H9 (cell line): ENCODE measurements around the gene CNTF. TPM values are rescaled to one million over a fixed set of nuclear protein-coding genes. Genes with fewer than 3 reads are reported as not detected.

Experiments
- DNase-seq: peaks from one replicate; pipeline ENCODE4 v3.0.0-alpha.2; 2017
- H2AFZ ChIP-seq: one replicate; pipeline ENCODE4 v1.6.1; 2013; ENCODE audit warnings: mild to moderate bottlenecking, low read length, control low read depth, moderate library complexity
- H2AK5ac ChIP-seq: 2 replicates; pipeline ENCODE4 v1.6.1; 2013; ENCODE audit warnings: low read length, control low read depth, mixed read lengths; ENCODE audit not compliant: insufficient read length
- H2BK120ac ChIP-seq: one replicate; pipeline ENCODE4 v1.6.1; 2013; ENCODE audit warnings: low read depth, mild to moderate bottlenecking, low read length, control low read depth, inconsistent platforms; ENCODE audit not compliant: poor library complexity, severe bottlenecking
- H2BK12ac ChIP-seq: 2 replicates; pipeline ENCODE4 v1.6.1; 2013; ENCODE audit warnings: low read length, control low read depth, mixed read lengths, low read depth; ENCODE audit not compliant: insufficient read length
- H2BK15ac ChIP-seq: 2 replicates; pipeline ENCODE4 v1.6.1; 2013; ENCODE audit warnings: low read depth, low read length, control low read depth
- H2BK20ac ChIP-seq: one replicate; pipeline ENCODE4 v1.6.1; 2013; ENCODE audit warnings: low read depth, mild to moderate bottlenecking, low read length, control low read depth, inconsistent platforms; ENCODE audit not compliant: poor library complexity, severe bottlenecking
- H2BK5ac ChIP-seq: 2 replicates; pipeline ENCODE4 v1.6.1; 2013; ENCODE audit warnings: low read length, control low read depth, mixed read lengths; ENCODE audit not compliant: insufficient read length
- H3K14ac ChIP-seq: 2 replicates; pipeline ENCODE4 v1.6.1; 2013; ENCODE audit warnings: low read length, control low read depth; ENCODE audit not compliant: insufficient read depth
- H3K18ac ChIP-seq: 2 replicates; pipeline ENCODE4 v1.6.1; 2013; ENCODE audit warnings: low read depth, mild to moderate bottlenecking, mixed read lengths, low read length, control low read depth; ENCODE audit not compliant: insufficient read length
- H3K23ac ChIP-seq: 2 replicates; pipeline ENCODE4 v1.6.1; 2013; ENCODE audit warnings: low read length, control low read depth, mixed read lengths, low read depth; ENCODE audit not compliant: insufficient read length
- H3K23me2 ChIP-seq: 2 replicates; pipeline ENCODE4 v1.6.1; 2013; ENCODE audit warnings: low read depth, mild to moderate bottlenecking, mixed read lengths, low read length, control low read depth; ENCODE audit not compliant: insufficient read length, poor library complexity, severe bottlenecking
- H3K27ac ChIP-seq: 2 replicates; pipeline ENCODE4 v1.5.1; 2013; ENCODE audit warnings: low read length, control low read depth, mixed read lengths, low read depth; ENCODE audit not compliant: insufficient read length
- H3K27me3 ChIP-seq: 2 replicates; pipeline ENCODE4 v1.6.1; 2013; ENCODE audit warnings: low read length, control low read depth, inconsistent platforms; ENCODE audit not compliant: insufficient read depth
- H3K4ac ChIP-seq: 2 replicates; pipeline ENCODE4 v1.6.1; 2013; ENCODE audit warnings: low read depth, mild to moderate bottlenecking, control low read depth, inconsistent platforms, low read length, moderate library complexity
- H3K4me1 ChIP-seq: 2 replicates; pipeline ENCODE4 v1.6.1; 2013; ENCODE audit warnings: low read length, control low read depth, inconsistent platforms; ENCODE audit not compliant: insufficient read depth
- H3K4me2 ChIP-seq: 2 replicates; pipeline ENCODE4 v1.6.1; 2013; ENCODE audit warnings: low read length, control low read depth, mixed read lengths; ENCODE audit not compliant: insufficient read length, insufficient read depth
- H3K56ac ChIP-seq: 2 replicates; pipeline ENCODE4 v1.6.1; 2013; ENCODE audit warnings: low read depth, mild to moderate bottlenecking, mixed read lengths, low read length, control low read depth; ENCODE audit not compliant: insufficient read length
- H3K79me1 ChIP-seq: 2 replicates; pipeline ENCODE4 v1.6.1; 2013; ENCODE audit warnings: low read depth, mild to moderate bottlenecking, moderate library complexity, low read length, control low read depth, inconsistent platforms; ENCODE audit not compliant: insufficient read depth, poor library complexity, severe bottlenecking
- H3K79me2 ChIP-seq: 2 replicates; pipeline ENCODE4 v1.6.1; 2013; ENCODE audit warnings: low read length, control low read depth, inconsistent platforms; ENCODE audit not compliant: insufficient read depth
- H3K9ac ChIP-seq: 2 replicates; pipeline ENCODE4 v1.6.1; 2013; ENCODE audit warnings: low read length, control low read depth, mixed read lengths; ENCODE audit not compliant: insufficient read length; ENCODE audit errors: extremely low read depth
- H3K9me3 ChIP-seq: one replicate; pipeline ENCODE4 v1.6.1; 2013; ENCODE audit warnings: low read depth, low read length, inconsistent platforms; ENCODE audit not compliant: control insufficient read depth
- H3T11ph ChIP-seq: one replicate; pipeline ENCODE4 v1.6.1; 2013; ENCODE audit warnings: mild to moderate bottlenecking, low read length, control low read depth, inconsistent platforms
- H4K20me1 ChIP-seq: one replicate; pipeline ENCODE4 v1.6.1; 2013; ENCODE audit not compliant: control insufficient read depth, insufficient read length, insufficient read depth
- H4K5ac ChIP-seq: 2 replicates; pipeline ENCODE4 v1.6.1; 2013; ENCODE audit warnings: low read depth, mild to moderate bottlenecking, mixed read lengths, low read length, control low read depth; ENCODE audit not compliant: insufficient read length
- H4K8ac ChIP-seq: replicated peaks from 2 replicates; pipeline ENCODE4 v1.6.1; 2013; ENCODE audit warnings: low read length, control low read depth, mixed read lengths, low read depth; ENCODE audit not compliant: insufficient read length
- H4K91ac ChIP-seq: 2 replicates; pipeline ENCODE4 v1.6.1; 2013; ENCODE audit warnings: low read depth, mild to moderate bottlenecking, moderate library complexity, mixed read lengths, low read length, control low read depth; ENCODE audit not compliant: insufficient read length
- H3K27ac Mint-ChIP-seq, 3 experiments: 2 replicates in 2 of 3; 3 replicates in 1 of 3; pipeline ENCODE4 v1.8.0; 2020 to 2021; ENCODE audit warnings: mixed read lengths in 3 of 3, mild to moderate bottlenecking in 1 of 3, moderate library complexity in 1 of 3
- H3K27me3 Mint-ChIP-seq: 2 replicates; pipeline ENCODE4 v1.8.0; 2021; ENCODE audit warnings: low read depth, mild to moderate bottlenecking, moderate library complexity, mixed read lengths
- H3K36me3 Mint-ChIP-seq, 3 experiments: 2 replicates in 2 of 3; 3 replicates in 1 of 3; pipeline ENCODE4 v1.8.0; 2020 to 2021; ENCODE audit warnings: low read depth in 3 of 3, mixed read lengths in 3 of 3; ENCODE audit not compliant: insufficient read depth in 1 of 3
- H3K4me1 Mint-ChIP-seq, 2 experiments: 2 replicates each; pipeline ENCODE4 v1.8.0; 2020; ENCODE audit warnings: mixed read lengths in 2 of 2
- H3K4me3 Mint-ChIP-seq, 2 experiments: 2 replicates in 1 of 2; 3 replicates in 1 of 2; pipeline ENCODE4 v1.8.0; 2020 to 2021; ENCODE audit warnings: mild to moderate bottlenecking in 2 of 2, mixed read lengths in 2 of 2, moderate library complexity in 1 of 2
- H3K9me3 Mint-ChIP-seq, 2 experiments: 2 replicates in 1 of 2; 3 replicates in 1 of 2; pipeline ENCODE4 v1.8.0; 2020; ENCODE audit warnings: mild to moderate bottlenecking in 2 of 2, mixed read lengths in 2 of 2, moderate library complexity in 1 of 2
- WGBS: extraction: QIAGEN DNeasy Blood & Tissue Kit; methylation state at CpG from one replicate; pipeline ENCODE4 v1.1.7; 2013; ENCODE audit warnings: missing lambda C conversion rate, low lambda C conversion rate, mixed read lengths; ENCODE audit not compliant: insufficient read length; ENCODE audit errors: extremely low coverage; 5-methylcytosine and 5-hydroxymethylcytosine counted together
- total RNA-seq: library from RNA; stranded (reverse); gene quantifications from 2 replicates; pipeline ENCODE4 v1.2.1, GENCODE V29; 2021
- TF ChIP-seq, protein P1 (sequence below): fragments of 200-600 bp; sonication (generic); conservative IDR thresholded peaks from 3 replicates; pipeline ENCODE4 v1.8.0; 2021; ENCODE audit warnings: antibody characterized with exemption, mild to moderate bottlenecking

The CNTF gene
- total RNA-seq, 1 experiment from 2014 or later = 3.5 TPM

DNA sequence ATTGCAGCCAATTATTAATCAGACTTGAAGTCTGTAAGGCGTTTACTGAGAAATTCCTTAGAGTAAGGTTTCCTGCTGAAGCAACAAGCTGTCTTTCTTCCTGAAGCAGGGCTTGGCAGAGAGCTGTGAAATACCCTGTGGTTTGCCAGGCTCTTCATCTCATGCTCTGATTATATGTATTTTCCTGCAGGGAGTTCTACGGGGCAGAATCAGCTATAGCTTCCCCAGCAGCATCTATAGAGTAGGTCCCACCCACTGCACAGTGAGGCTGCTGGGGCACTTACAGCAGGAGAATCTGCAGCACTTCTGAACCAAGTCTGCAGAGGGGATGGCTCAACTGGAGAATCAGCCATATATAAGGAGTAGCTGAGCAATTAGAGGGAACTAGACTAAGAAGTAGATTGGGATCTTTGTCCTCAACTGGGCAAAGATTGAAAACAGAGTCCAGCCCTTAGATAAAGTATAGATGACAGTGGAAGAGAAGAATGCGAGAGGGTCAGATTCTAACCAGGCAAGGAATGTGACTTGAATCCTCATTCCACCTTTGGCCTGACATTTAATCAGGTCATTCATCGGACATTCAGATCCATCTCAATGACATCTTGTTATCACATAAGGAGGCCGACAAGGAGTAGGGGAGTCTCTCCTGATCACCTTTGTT is 37.6 kb downstream of the CNTF start:
- Mint-ChIP-seq H3K27ac (no peak overlapping the region), H3K4me3 (no peak overlapping the region), H3K9me3 (peaks cover 6 to 26% of the 10 kb centered on the region in 2 experiments; a peak in 4 of 5 replicates), H3K27me3 (0 out of 2 replicates have a peak, but pooled peaks cover under 1% of the 10 kb centered on the region), H3K36me3 (no peaks in the 10 kb centered on the region), H3K4me1 (no peaks in the 10 kb centered on the region)
- Histone ChIP-seq H3K56ac (no peak overlapping the region), H3K4ac (no peak overlapping the region), H3K9ac (no peak overlapping the region), H2BK12ac (no peak overlapping the region), H4K5ac (no peak overlapping the region), H3K4me2 (no peak overlapping the region), H3K14ac (no peak overlapping the region), H3K23ac (no peak overlapping the region), H3K79me1 (no peaks in the 10 kb centered on the region), H2BK20ac (no peak overlapping the region), H4K20me1 (no peaks in the 10 kb centered on the region), H3K23me2 (no peaks in the 10 kb centered on the region), H2BK15ac (no peak overlapping the region), H4K8ac (no peak overlapping the region), H3K18ac (no peak overlapping the region), H3K9me3 (no peaks in the 10 kb centered on the region), H2AK5ac (no peak overlapping the region), H3T11ph (no peak overlapping the region), H2AFZ (no peak overlapping the region), H4K91ac (no peak overlapping the region), H3K27me3 (no peaks in the 10 kb centered on the region), H2BK120ac (no peak overlapping the region), H3K4me1 (no peaks in the 10 kb centered on the region), H3K27ac (no peak overlapping the region), H3K79me2 (no peaks in the 10 kb centered on the region), H2BK5ac (no peak overlapping the region)
- WGBS = no CpG with 5 or more reads among the region's 5 CpGs
- TF ChIP-seq, protein P1, sequence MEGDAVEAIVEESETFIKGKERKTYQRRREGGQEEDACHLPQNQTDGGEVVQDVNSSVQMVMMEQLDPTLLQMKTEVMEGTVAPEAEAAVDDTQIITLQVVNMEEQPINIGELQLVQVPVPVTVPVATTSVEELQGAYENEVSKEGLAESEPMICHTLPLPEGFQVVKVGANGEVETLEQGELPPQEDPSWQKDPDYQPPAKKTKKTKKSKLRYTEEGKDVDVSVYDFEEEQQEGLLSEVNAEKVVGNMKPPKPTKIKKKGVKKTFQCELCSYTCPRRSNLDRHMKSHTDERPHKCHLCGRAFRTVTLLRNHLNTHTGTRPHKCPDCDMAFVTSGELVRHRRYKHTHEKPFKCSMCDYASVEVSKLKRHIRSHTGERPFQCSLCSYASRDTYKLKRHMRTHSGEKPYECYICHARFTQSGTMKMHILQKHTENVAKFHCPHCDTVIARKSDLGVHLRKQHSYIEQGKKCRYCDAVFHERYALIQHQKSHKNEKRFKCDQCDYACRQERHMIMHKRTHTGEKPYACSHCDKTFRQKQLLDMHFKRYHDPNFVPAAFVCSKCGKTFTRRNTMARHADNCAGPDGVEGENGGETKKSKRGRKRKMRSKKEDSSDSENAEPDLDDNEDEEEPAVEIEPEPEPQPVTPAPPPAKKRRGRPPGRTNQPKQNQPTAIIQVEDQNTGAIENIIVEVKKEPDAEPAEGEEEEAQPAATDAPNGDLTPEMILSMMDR = no peak
- DNase-seq = no peak
